ENCODE data around the gene DPYD.

The DPYD gene

DNA sequence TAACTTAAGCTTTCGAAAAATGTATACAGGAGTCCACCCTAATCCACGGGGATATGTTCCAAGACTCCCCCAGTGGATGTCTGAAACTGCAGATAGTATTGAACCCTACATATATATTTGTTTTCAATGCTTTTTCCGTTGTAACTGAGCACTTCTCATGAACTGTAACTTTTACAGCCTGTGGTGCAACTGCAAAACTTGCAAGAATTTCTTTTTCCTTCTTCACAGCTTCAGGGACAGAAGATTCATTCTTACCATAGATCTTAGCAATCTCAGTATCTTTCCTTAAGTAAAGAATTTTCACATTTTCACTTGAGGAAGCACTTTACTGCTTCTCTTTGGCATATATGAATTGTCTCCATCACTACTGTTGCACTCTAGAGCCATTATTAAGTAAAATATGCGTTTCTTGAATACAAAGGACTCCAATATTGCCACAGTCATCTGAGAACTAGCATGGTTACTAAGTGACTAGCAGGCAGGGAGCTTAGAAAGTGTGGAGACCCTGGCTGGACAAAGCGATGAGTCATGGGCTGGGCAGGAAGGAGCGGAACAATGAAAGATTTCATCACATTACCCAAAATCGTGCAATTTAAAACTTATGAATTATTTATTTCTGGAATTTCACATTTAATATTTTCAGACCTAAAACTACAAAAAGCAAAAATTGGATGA is 14.1 kb downstream of the DPYD start:
- DNase-seq: no peak

DNA sequence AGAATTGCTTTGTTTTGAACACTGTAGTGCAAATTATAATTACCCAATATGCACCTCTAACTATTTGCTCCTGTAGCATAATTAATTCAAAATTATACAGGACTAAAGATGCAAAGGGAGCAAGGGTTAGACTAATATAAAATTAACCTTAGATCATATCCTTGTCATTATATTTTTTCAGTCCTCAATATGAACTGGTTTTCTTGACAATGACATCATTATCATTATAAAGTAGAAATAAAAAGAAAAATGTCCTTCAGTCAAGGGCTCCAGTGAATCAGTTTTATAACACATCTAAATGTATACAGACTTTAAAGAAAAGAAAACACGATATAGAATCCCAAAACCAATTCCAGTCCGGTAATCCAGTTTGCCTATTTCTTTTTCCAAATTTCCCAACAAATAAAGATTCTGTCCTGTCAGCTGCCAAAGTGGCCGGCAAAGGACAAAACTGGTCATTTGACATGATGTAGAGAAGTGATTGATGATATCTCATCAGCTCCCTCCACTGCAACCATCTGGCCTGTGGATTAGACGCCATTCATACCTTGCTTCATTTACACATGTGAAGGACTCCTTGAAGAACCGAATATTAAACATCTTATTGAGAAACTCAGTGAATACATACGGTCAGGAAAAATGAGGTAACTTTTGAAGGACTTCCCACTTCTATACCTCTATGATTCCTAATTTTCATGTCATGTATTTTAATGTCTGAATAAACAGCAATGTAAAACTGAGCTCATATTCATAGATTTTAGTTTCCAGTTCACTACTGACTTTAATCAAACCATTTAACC is 15.5 kb downstream of the DPYD start:
- DNase-seq: no peak

DNA sequence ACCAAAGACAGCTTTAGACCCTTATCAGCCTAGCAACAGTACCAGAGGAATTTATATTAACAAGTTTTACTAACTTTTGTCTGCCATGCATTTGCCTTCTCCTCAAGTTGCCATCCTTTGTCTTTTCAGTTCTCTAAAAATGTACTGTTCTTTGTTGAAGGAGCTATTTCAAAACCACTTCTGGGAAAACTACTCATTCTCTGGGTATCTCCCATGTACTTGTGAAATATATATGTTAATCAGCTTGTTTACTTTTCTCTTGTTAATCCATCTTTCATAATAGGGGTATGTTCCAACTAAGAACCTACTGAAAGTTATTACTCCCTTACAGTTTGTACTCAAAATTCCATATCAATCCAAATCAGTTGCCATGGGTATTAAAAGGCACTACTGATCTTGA is 16.3 kb downstream of the DPYD start:
- DNase-seq: no peak

DNA sequence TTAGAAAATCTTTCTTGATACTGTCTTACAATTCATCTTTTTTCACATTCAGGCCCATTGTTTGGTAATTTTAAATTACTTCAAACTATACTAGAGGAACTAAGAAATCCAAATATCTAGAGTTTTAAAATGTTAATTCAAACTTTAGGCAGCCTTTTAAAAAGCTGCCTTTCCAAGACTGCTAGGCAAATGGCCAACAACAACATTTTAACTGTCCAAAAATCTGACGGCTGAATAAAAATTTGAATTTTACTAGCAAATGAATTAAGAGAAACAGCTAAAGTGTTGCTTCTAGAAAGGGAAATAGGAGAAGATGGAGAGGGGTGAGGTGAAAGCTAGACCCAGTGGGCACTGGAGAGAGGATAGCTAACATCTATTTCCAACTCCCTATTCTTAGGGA is 17.2 kb downstream of the DPYD start:
- DNase-seq: no peak

DNA sequence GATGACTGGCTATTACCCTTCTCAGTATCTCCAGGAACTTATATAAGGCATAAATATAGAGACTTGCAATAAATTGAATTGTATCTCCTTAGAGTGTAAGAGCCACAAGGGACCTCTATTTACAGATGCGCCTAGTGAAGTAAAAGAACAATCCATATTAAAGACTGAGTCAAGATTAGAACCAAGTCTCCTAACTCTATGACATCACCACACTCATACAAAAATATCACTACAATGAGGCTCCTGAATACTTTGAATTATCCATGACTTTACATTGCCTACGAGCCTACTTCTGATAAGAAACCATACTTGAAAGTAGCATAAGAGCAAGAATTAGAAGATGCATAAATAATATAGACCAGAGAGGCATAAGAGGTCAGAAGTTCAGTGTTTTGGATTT is 18.8 kb downstream of the DPYD start:
- DNase-seq: no peak

DNA sequence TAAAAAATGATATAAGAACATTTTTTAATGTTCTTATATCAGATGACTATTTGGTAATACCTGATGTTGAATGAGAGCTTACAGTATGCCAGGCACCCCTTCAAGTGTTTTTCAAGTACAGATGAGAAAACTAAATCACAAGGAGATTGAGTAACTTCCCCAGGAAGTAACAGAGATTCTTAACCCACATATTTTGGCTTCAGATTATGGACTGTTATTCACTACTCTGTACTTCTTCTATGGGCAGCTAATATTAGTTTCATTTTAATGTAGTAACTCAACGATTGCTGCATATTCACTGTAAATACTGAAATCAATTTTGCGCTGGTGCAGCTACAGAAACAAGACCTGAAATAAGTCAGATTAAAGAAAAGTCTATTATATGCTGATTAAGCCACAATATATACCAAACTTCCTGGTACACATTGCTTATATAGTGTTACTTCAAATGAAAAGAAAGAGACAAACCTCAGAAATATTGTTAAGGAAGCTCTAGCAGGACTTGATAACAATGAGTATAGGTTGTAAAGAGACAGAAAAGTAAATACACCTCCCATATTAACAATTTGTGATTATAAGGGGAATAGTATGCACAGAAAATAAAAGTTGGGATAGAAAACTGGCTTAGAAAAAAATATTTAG is 19.7 kb downstream of the DPYD start:
- DNase-seq: no peak

DNA sequence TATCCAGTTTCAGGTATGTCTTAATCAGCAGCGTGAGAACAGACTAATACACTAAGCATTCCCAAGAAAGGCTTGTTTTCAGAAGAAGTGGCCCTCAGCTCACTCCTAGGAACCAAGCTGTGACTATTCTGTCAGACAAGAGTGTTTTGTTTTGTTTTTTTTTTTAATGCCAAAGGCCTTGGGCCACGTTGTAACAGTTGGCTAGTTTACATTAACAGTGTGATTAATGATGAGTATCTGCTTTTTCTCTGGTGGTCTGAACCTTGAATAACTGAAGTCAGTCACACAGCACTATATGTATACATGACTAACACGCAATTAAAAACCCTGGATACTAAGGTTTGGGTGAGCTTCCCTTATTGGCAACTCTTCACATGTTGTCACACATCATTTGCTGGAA is 21.9 kb downstream of the DPYD start:
- no peak for DNase-seq

DNA sequence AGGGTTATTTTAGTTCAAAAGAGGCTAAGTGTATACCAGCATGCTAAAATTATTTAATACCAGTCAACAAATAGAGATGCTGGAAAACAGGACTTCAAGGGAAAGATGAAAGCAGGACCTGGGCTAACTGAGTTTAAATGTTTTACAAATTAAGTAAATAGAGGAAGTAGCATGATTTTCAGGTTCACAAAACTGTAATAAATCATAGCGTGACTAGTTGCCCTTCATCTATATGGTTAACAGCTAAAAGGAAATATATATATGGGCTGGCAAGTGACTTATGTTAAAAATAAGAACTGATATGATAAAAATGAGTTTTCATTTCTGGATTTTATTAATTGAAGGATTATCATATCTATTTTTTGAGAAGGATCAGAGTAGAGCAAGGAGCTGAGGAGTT is 25.6 kb downstream of the DPYD start:
- no peak for DNase-seq

DNA sequence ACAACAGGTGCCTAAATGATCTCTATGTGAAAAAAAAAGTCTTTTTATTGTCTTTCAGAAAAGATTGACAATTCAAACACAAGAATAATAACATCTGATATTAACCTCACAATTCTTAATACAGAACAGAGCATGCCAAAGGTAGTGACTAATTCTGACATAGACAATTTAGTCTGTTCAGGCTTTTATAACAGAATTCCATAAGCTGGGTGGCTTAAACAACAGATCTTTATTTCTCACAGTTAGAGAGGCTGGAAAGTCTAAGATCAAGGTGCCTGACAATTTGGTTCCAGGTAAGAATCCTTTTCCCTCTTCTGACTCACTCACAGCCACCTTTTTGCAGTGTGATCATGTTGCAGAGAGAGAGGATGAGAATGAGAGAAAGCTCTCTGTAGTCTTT is 27.0 kb downstream of the DPYD start:
- no peak for DNase-seq

DNA sequence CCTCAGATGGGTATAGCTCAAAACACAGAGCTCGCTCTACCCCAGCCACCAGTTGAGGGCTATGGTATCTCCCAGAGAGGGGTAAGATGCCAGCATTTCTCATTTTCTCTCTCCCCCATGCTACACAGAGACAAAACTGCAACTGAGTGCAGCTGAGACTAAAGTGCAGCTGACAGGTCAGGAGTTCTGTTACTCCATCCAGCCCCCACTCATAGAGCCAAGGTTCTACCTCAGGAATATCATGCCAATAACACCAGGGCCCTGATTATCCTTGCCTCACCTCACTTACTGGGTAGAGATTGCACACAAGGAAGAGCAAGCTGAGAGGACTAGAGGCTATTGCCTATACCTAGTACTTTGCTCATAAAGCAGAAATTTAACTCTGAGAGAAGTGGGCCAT is 34.6 kb downstream of the DPYD start:
- no peak for DNase-seq

DNA sequence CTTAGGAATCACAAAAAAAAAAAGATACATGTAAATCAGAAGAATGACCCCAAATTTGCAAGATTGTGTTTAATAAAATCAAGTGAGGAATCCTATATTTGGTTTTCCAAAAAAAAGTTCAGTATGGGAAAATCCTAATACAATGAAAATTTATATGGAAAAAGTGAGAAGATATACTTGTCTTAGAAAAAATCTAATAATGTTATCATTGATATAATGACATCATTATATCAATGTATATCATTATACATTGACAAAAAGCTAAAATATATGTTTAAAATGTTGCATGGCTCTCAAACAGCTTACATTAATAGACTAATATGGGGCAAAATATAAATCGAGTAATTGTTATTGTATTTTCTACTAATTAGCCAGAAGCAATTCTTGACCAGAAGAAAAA is 37.0 kb downstream of the DPYD start:
- no peak for DNase-seq

DNA sequence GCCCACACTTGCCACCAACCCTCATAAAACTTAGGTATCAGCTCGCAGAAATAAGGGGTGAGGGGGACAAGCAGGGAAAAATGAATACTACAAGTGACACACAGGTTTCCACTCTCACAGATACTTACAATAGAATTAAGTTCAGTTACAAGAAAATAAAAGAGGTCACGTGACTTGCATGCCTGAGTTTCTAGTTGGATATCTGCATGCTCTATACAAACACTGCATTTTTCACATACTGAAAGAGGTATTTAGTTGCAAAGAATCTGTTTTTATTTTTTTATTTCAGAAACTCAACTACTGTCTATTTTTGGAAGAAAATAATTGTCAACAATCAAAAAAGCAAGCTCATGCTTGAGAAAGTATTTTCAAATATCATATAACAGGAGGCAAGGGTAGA is 43.5 kb downstream of the DPYD start:
- DNase-seq: no peak

DNA sequence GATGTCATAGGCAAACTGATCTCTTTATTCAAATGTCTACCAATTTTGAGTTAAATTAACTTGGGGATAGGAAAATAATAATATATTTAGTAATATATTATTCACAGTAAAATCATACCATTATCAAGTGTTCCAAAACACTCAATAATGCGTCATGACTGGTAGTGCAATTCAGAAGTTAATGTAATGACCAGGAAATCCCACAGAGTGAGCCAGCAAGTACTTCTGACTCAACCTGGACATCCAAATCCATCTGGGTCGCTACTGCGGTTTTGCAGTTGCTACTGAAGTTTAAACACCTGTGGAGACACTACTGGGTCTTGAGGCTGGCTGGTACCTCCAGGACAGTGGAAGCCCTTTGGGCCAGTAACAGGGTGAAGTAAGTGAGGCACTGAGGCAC is 44.8 kb downstream of the DPYD start:
- no peak for DNase-seq

DNA sequence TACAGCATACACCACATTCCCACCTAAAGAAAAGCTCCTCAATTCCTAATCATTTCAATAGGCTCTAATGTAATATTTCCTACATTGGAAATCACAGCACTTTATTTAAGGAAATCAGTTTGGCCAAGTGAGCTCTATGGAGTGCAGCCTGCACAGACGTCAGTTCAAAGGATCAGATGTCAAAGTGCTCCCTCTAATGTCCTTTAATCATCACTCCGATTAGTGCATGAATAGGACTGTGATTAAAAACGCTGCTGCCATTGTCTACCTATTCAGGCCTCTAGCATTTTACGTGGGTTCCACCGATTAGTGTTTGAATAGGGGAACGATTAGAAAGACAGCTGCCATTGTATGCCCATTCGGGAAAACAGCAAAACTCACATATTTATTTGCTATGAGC is 50.2 kb downstream of the DPYD start:
- no peak for DNase-seq

DNA sequence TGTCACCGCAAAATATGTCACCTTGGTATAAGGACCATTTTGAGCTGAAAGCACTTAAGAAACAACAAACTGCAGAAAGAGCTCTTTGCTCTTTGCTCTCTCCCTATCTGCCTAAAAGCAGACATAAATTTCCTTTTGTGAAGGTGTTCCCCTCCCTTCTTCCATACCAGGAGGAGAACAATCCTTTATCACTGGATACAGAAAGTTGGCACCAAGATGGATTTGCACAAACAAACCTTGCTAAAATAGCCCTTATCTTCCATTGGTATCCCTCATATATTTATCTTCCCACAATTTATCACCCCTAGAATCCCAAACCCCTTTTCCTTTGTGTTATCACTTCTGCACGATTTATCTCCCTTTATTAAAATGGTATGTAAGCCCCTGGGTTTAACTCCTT is 51.4 kb downstream of the DPYD start:
- DNase-seq: no peak

DNA sequence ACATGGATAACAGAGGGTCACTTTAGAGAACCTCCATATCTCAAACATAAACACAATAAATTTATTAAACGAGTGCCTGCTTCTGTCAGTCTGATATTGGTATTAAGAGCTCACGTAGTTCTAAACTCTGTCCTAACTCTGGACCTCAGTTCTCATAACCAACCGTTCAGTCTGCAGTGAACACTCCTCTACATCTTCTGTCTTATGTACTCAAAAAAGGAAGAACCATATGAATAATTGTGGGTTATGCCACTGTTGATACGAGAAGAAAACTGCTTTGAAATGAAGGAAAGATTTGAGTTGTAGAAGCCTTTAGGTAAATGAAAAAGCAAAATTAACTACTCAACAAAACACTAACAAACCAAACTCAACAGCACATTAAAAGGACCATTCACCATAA is 53.7 kb downstream of the DPYD start:
- DNase-seq: no peak

DNA sequence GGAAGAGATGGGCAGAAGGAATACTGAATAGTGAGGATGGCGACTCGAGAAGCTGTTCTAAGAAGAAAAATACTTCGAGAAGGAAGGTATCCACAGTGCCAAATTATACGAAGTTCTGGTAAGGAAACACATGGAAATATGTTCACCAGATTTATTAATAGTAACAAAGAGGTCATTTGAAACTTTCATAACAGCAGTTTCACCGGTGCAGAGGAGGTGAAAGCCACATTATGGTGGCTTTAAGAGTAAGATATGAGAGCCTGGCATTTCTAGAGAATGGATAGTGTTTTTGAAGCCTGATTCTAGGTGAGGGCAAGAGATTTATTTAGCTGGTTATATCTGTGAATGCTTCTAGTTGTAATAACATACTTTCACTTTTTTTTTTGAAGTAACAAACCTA is 56.2 kb downstream of the DPYD start:
- DNase-seq: no peak

DNA sequence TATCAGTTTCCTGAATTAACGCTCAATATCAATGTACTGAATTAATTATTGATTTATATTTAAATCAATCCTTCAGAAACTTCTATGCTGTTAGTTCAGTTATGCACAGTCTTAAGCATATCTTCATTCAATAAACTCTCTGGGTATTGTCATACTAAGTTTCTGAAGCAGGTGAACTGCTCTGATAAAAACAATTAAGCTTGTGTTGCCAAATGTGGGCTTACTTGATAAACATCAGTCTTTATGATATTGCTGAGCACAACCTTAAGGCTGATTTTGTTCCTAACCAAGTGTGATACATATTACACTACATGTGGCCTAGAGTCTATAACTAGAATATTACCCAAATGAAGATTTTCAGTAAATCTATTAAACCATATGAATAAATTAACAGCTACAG is 67.6 kb downstream of the DPYD start:
- DNase-seq: no peak

DNA sequence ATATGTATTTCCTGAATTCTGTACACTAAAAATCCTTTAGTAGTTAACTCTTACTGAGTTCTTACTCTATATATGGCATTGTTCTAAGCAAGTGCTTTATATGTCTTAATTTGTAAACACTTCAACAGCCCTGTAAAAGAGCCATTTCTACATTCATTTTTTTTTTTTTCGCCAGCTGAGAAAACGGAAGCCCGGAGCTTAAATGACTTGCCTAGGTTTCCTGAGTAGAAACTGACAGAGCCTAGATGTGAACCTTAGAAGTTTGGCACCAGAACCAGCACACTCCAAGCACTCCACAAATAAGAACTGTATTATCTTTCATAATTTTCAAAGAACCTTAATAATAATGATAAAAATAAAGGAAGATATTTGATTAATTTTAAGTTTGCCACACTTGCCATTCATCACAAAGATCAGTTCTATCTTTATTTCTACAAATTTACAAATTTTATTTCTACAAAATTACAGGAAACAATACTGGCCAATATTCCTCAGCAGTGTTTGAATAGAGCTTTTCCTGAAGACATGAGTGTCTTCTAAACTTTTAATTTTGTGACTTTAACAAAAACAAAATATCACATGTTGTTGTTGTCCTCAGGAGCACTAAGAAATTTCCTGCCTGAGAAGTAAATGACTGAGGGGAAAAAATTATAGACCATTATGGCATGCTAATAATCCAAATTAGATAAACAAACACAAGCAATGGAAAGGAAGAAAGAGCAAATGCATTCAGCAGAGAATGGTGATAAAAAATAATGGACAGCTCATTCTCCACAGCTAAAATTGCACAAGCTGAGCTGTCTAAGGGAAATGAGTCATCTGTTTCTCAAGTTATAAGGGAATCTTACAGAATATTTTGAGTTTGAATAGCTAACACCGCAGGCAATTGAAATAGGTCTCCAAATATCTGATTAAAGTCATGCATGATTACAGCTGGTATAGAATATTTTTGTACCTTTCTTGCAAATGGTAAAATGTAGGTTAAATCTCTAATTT is 71.2 kb downstream of the DPYD start:
- DNase-seq: no peak

DNA sequence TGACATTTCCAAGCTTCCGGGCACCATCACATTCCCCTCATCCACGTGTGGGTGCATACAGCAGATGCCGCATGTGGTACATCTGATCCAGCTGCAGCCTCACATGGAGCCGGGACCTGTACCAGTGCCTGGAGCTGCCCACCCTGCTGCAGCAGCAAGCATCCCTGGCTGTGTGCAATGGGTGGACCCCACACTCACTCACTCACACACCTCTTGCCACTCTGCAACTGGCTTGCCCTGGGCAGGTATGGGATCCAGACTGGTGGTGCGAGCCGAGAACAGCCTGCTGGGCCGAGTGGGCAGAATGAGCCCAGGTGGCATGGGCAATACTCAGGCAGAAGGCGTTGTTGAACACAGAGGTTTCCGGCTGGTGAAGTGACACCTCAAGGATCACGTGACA is 75.0 kb downstream of the DPYD start:
- DNase-seq: no peak

DNA sequence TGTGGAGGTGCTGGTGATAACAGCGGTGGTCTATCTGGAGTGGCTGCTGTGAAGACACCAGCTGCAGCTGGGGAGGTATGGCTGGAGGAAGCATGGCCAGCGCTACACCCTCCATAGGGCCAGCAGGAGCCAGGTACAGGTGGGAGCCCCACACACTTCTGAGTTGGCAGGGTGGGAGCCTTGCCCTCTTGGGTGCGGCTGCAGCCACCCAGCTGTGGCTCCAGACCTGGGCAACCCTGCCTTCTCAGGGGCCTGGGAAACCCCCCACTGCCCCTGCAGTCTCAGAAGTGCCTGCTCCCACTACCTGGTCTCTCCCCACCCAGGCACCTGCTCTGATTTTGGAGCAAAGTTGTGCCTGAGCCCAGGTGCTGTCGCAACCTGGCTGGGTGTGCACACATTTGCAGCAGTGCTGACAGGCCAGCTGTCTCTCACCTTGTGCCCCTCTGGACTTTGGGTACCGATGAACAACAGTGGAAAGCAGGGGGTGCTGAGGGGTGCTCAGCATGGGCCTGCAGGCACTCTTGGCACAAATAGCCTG is 76.2 kb downstream of the DPYD start:
- no peak for DNase-seq

DNA sequence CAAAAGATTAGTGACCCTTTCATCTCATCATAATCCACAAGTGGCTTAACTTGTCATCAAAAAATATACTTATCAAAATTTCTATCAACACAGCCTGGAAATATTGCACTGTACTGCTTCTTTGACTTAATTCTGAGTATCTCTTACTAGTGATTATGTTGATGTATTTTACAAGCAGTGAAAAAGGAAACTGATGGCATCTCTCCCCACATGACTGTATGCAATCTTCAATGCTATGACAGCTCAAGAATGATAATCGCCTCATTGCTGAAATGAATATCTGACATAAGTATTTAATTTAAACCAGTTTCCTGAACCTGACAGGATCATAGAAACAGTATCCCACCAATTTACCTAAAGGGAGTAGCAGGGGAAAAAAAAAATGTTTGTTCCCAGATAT is 79.5 kb downstream of the DPYD start:
- no peak for DNase-seq

DNA sequence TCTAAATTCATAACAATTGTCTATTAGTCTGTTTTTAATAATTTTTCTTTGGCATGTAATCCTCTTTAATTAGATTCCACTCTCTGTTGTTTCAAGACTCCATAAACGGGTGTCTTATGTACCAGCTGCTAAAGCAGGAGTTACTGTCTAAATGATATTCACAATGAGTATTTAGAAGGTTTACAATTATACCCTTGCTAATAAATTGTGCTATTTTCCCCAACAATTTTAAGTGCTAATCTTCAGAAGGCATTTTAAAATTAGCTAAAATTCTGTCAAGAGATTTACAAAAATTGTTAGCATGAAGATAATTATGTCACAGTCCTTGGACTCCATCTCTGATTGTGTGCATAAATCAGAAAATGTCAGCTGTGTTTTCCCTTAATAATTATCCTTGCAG is 83.7 kb downstream of the DPYD start:
- DNase-seq: no peak
